TTC549 (cell line): ENCODE data around the gene AGPAT3.

ENCODE experiments used
- FAIRE-seq: peaks from 2 replicates; lab custom pipeline; 2012; peaks lifted over from hg19 to GRCh38; lab: Jason Lieb, UNC

AGPAT3 gene

DNA sequence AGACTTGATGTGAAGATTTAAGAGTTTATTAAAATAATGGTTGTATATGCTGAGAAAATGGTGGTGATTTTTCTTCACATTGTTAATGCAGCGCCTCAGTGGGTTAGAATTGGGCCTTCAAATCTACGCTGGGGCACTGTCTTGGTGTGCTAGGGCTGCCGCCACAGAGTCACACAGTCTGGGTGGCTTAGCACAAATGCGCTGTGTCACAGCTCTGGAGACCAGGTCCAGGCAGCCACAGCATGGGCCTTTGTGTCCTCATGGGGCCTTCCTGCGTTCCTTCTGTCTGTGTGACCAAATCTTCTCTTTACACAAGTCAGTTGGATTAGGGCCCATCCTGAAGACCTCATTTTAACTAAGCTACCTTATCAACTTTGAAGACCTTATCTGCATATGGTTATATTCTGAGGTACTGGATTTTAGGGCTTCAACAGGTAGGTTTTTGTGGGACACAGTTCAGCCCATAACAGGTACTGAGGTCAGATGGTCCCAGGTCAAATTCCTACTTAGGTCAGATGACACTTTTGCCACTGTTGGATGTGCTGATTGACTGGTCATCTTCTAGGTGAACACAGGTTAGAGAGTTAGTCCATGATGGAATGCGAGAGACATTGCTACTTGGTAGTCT is 164.6 kb downstream of the AGPAT3 start:
- no peak for FAIRE-seq

DNA sequence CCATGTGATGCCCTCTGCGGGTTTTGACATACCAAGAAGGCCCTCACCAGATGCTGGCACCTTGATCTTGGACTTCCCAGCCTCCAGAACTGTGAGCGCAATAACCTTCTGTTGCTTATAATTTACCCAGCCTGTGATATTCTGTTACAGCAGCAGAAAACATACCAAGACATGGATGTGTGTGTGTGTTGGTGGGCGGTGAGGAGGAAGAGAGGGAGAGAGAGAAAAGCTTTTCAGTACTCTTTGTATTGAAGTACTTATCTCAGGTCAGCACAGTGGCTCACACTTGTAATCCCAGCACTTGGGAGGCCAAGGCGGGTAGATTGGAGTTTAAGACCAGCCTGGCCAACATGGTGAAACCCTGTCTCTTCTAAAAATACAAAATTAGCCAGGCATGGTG is 170.2 kb downstream of the AGPAT3 start:
- no peak for FAIRE-seq
